H1 (cell line): ENCODE data around the gene KRTCAP2.

Experiments
- CHD1 ChIP-seq: IDR thresholded peaks from 2 replicates; pipeline ENCODE4 v1.6.1; 2012; ENCODE audit warnings: low read depth, low read length, improper control_type of control experiment
- EZH2 ChIP-seq: fragments of 200-600 bp; sonication (generic); IDR thresholded peaks from 2 replicates; pipeline ENCODE4 v1.7.1; 2012; ENCODE audit warnings: low read depth, mild to moderate bottlenecking, moderate library complexity, low read length, inconsistent platforms; ENCODE audit not compliant: severe bottlenecking
- GABPA ChIP-seq: IDR thresholded peaks from 2 replicates; pipeline ENCODE4 v1.6.1; 2011; ENCODE audit warnings: mild to moderate bottlenecking, low read length, moderate library complexity, borderline replicate concordance; ENCODE audit not compliant: insufficient read depth
- GTF2F1 ChIP-seq: IDR thresholded peaks from 2 replicates; pipeline ENCODE4 v1.6.1; 2012; ENCODE audit warnings: low read depth, low read length, improper control_type of control experiment, borderline replicate concordance
- JUND ChIP-seq: IDR thresholded peaks from 2 replicates; pipeline ENCODE4 v1.6.1; 2011; ENCODE audit warnings: mild to moderate bottlenecking, improper control_type of control experiment, low read length
- POLR2A ChIP-seq, 2 experiments: IDR thresholded peaks; 1 replicate in 1 of 2; 2 replicates in 1 of 2; pipeline ENCODE4 v1.6.1; 2011; ENCODE audit warnings: low read depth in 2 of 2, low read length in 2 of 2, mild to moderate bottlenecking in 2 of 2; ENCODE audit errors: control extremely low read depth in 1 of 2
- TF ChIP-seq, protein P1 (sequence below), 3 experiments: IDR thresholded peaks; 1 replicate in 2 of 3; 2 replicates in 1 of 3; pipeline versions ENCODE4 v1.5.1 to v1.6.1; 2011; ENCODE audit warnings: low read length in 3 of 3, mild to moderate bottlenecking in 3 of 3, inconsistent platforms in 2 of 3, low read depth in 1 of 3, moderate library complexity in 1 of 3; ENCODE audit not compliant: insufficient read depth in 1 of 3; ENCODE audit errors: control extremely low read depth in 1 of 3

DNA sequence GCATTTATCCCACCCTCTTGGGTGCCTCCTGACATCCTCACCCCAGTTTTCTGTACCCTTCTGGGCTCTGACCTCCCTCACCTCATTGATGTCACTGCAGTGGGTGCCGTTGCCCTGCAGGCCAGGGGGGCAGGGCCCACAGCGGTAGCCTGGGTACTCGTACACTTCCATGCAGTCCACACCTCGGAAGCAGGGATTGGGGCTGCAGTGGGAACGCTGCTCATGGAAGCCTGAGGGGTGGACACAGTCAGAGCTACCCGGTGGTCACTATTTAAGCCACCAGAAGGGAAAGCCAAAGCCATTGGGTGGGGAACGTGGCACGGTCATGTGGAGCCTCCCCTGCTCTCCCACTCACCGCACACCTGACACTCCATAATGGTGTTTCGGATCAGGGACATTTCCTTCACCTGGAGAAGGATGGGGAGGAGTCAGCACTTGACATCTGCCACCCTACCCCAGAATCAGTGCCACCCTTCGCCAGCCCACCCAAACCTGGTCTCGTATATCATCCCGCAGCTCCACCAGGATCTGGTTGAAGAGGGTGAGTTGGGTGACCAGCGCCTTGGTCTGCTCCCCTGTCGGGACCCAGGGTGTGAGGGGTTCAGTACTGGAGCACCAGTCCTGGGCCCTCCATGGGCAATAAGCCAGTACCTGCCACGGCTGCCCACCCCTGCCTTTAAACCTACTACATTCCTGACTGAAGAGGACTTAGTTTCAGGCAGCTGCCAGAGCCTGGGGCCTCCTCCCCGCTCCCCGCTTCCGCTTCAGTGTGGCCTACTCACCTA, 29.8 kb upstream of the KRTCAP2 start:
- TF ChIP-seq JUND (no peak), EZH2 (no peak), POLR2A (IDR thresholded peaks at IDR 0.05; ENCODE audit: control extremely low read depth in 1 of 2, low read depth in 2 of 2, low read length in 2 of 2) (no peak), CHD1 (no peak), GABPA (no peak), GTF2F1 (no peak)
- TF ChIP-seq, protein P1, sequence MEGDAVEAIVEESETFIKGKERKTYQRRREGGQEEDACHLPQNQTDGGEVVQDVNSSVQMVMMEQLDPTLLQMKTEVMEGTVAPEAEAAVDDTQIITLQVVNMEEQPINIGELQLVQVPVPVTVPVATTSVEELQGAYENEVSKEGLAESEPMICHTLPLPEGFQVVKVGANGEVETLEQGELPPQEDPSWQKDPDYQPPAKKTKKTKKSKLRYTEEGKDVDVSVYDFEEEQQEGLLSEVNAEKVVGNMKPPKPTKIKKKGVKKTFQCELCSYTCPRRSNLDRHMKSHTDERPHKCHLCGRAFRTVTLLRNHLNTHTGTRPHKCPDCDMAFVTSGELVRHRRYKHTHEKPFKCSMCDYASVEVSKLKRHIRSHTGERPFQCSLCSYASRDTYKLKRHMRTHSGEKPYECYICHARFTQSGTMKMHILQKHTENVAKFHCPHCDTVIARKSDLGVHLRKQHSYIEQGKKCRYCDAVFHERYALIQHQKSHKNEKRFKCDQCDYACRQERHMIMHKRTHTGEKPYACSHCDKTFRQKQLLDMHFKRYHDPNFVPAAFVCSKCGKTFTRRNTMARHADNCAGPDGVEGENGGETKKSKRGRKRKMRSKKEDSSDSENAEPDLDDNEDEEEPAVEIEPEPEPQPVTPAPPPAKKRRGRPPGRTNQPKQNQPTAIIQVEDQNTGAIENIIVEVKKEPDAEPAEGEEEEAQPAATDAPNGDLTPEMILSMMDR (IDR thresholded peaks at IDR 0.05; ENCODE audit: control extremely low read depth in 1 of 3, insufficient read depth in 1 of 3, low read depth in 1 of 3, low read length in 3 of 3) = no peak
